Measurements from ENCODE around the gene USP44.

Gene USP44

DNA sequence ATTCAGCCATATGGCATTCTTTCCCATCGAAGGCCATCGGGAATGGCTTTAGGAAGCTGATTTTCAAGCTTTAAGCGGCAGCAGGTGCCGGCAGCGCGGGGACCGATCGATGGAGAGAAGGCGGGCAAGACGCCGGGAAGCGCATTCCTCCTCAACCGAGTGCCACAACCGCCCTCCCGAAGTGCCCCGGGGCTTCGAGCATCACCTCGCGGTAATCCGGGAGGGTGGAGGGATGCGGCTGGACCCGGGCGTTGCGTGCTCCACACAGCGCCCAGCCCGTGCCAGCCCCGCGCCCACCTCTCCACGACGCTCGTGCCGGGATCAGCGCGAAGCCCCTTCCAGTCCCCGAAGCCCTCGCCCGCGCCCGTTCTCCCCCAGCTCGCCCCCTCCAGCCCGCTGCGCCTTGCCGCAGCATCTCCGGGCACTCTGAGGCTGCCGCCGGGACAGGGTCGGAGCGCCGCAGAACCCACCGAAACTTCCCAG, 3.2 kb downstream of the USP44 start:
- peak; percentile 40 for DNase-seq

DNA sequence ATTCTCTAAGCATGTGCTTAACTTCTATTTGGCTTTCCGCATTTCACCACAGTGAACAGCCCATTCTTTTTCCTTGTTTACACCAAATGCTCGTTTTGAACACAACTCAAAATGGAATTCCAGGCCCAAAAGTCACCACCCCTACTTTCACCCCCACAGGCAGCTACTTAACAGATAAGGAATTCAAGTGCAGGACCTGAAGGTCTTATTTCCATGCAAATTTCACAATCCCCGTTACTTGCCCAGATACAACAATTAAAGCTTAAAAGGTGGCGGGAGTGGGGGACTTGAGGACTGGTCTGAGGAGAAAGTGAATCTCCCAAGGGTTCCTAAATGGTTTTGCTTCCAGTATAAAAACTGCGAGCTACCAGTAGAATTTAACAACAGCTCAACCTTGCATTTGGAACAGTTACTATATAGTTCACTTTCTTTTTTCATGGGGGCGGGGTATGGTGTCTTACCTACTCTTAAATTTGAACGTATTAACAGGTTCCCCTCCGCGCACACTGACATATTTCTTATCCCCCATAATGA, 3.7 kb downstream of the USP44 start:
- DNase-seq: peak; percentile 52

DNA sequence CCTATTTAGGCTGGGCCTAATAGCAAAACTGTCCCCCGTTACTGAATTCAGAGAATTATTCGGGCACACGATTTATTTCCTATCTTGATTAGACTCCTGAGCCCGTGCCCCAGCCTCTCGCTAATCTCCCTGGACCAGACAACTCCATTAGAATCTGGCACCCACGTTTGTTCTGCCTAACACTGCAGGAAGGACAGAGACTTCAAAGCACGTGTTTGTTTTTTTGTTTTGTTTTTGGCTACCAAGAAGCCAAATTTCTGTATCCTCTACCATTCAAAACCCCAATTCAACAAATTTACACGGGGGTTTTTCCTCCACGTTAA, 4.8 kb downstream of the USP44 start:
- DNase-seq: peak; percentile 53

DNA sequence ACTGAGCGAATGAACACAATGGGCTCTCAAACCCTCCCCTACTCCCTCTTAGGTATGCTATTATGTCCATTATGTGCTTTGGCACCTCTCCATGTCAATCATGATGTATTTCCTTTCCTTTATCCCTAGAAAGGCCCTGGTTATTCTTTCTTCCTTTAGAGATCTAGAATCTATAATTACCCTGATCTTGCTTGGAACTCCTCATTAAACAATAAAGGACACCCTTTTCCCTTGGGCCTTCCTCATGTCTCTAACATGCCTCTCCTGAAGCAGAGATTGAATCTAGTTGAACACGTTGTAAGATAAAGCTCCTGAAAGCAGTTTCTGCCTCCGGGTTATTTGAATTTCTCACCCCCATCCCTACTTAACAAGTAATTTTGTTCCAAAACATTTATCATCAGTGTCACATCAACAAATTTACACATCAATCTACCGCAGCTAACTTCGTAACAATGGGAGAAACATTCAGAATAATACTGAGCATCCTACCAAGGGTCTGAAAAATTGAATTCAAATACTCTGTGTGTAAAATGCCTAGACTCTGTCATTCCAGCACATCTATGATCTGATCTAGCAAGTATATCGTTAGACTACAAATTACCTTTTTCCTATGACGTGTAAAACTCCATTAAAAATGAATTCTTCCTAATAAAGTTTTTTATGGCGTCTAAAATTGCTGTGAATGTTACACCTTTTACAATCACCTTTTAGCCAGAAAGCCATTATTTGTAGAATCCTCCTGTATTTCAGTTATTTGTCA, 5.4 kb downstream of the USP44 start:
- DNase-seq: no peak

DNA sequence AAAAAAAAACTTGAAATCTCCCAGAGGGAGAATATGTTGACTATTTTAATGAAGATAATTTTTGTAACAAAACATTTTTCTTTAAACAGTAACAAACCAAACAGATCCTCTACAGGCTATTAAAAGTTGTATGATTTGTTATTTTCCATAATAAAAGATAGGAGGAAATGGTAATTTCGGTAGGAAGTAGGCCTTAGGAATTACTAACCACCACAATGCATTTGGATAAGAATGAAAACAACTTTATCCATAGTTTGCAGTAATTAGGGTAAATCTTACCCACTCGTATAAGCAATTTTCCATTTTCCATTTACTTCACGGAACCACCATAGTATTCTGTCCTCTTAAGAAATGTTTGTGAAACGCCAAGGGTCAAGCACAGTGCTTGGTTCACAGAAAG, 6.0 kb downstream of the USP44 start:
- DNase-seq: no peak

DNA sequence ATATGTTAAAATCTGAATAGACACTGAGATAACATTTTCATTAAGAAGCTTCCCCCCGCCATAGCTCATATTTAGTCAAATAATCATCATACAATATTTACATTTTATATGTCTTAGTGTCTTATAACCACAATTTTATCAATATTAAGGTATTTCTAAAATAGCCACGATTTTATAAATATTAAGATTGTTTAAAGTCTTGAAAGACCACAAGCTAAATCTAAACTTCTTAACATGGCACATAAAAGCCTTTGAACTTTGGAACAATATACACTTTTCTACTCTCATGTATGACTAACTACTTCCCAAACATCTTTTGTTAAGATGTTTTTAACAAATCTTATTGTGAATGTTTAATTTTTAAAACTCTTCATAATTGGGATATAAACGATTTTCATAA, 6.5 kb downstream of the USP44 start:
- DNase-seq: no peak

DNA sequence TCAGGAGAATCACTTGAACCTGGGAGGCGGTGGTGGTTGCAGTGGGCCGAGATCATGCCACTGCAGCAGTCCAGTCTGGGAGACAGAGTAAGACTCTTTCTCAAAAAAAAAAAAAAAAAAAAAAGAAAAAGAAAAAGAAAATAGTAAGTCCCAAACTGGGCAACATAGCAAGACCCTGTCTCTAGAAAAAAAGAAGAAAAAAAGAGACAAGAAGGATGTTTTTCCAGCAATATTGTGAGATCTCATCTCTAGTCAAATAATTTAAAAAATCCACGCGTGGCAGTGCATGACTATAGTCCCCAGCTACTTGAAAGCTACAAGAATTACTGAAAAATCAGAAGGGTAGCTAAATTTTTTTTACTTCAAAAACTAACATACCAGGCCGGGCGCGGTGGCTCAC, 8.0 kb downstream of the USP44 start:
- DNase-seq: no peak

DNA sequence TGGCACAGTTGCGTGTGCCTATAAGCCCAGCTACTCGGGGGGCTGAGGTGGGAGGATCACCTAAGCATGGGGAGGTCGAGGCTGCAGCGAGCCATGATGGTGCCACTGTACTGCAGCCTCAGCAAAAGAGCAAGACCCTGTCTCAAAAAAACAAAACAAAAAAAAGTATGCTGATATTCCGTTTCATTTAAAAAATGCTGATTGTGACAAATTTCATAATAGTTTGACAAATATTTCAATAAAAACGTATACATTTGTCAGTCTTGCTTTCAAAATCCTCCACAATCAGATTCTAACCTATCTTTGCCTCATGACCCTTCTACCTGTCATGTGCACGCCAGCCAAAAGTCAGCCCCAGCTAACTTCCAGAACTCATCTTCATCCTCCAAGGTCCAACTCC, 9.8 kb downstream of the USP44 start:
- no peak for DNase-seq

DNA sequence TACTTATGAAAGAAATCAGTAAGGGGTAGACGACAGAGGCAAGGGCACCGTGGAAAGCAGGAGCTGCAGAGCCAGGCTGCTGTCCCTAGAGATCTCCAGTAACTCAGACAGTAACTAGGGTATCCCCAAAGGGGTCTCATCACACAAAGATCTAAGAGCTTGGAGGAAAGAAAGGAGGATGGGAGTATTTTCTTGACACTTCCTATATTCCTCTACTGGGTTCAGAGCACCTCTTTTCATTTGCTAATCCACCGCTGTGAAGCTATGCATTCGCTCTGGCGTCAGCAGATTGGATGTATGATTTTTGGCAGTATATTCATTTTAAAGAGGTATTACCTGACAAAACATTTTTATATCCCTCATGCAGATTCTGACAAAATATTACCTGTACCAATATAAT, 12.6 kb downstream of the USP44 start:
- DNase-seq: no peak

DNA sequence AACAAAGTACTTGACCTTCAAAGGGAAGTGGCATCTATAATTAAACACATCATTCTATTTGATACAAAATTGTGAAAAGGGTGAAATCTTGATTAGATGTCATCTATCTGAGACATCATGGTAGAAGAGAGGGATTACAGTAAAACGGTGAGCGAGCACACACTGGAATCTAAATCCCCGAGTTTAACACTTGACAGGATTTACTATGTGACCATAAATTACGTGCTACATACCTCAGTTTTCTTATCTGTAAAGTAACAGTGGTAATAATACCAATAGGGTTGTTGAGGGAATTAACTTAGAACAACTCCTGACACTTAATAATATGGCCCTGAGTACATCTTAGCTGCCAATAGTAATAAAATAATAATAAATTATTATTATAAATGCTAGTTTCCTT, 13.3 kb downstream of the USP44 start:
- DNase-seq: no peak

DNA sequence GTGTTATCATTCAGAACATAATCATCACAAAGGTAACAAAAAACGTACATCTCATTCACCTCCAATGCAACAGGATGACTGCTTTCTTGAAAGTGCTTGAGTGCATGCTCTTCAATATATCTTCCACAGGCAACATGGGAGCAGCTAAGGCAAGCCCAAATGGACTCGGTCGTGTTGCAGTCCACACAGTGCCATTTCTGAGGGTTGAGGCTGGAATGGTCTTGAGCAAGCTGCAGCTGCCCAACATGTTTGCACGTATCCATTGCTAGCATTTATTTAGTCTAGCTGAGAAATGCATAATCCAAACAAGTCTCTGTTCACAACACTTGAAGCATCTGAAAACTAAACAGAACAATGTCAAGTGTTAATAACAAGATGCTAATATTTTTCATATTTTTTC, 17.3 kb downstream of the USP44 start:
- no peak for DNase-seq

DNA sequence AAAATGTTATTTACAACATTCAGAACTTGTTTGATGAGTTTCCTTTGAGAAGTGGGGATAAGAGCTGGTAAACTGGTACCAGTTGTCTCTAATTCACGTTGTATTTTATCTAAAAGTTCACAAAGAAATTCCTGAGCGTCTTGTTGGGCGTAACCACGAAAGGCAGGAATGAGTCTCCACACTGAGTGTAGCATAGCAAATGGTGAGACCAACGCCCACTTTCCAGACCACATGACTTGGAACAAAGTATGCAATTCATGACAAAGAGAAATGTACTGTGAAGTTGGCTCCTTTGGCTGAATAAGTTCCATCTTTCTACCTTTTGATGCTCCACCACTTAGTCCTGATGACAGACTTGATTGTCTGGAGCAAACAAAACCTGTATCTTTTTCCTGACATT, 18.4 kb downstream of the USP44 start:
- no peak for DNase-seq

DNA sequence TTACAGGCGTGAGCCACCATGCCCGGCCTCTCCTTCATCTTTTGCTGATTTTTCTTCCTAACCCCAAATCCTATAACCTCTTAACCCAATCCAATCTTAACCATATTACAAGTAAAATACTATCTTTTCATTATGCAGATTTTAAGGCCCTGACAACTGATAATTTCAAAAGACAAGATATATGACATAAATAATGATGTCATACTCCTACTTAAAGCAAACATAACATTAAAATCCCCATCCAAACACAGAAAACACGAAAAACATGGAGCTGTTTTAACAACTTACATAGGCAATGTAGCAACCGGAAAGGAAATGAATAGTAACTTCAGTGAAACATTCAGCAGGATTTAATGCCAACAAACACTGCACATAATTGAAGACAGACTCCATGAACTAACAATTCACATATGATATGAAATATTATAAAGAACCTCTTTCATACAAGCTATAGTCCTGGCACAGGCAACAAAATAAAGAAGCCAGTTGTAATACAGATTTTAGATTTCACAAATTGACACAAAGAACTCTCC, 21.5 kb downstream of the USP44 start:
- no peak for DNase-seq

DNA sequence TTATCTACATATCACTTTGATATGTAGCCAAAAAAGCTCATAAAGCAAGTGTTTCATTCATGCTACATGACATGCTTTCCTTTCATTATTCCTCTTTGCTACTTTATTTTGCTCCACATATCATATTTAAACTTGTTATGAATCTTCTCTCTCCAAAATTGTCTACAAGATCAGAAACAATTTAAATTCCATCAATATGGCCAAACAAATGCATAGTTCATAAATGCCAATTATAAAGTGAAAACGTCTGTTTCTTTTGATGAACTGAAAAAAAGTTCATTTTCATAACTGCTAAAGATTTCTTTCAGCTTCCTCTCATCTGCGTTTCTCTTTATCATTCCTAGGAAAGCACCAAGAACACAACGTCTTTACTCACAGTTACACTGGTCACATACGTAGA, 22.8 kb downstream of the USP44 start:
- DNase-seq: no peak

DNA sequence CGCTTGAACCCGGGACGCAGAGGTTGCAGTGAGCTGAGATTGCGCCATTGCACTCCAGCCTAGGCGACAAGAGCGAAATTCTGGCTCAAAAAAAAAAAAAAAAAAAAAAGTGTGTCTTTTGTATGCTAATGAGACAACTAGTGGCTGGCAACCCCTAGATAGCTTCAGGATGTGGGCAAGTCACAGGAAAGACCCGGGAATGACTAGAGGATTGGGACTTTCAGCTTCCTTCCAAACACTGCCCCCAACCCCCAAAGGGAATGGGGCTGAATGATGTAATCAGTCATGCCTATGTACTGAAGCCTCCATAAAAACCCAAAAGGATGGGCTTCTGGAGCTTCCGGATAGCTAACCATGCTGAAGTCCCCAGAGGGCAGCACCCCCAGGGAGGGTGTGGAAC, 28.6 kb downstream of the USP44 start:
- no peak for DNase-seq

DNA sequence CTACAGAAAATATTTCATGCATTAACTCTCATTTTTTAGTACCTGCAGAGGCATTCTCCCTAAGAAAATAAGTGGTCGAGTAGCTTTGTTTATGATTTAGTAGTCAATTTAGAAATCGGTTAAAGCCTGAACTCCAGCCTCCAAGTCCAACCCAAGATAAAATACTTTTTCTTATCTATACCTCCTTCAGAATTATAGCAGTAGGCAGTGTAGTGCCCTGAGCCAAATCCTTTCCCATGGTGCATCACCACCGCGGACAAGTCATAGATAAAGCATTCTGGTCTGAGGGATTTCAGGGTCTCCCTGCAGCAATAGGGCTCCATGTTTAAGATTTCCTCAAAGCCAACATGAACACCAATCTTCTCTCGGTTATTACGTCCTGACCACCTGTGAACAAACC, 30.5 kb downstream of the USP44 start:
- peak; percentile 59 for DNase-seq

DNA sequence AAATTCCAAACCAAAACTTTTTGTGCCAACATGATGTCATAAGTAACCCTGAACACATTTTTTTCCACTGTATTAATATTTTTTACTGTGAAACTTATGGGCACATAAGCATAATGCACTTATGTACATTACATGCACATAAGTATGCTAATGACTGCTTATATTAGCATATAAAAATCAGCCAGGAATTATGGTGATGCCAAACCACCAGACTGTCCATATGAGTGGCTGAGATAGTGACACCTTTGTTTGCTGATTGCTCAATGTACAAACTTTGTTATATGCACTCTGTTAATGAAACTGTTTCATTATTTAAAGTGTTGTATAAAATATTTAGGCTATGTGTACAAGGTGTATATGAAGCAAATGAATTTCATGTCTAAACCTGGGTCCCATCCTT, 32.3 kb downstream of the USP44 start:
- peak; percentile 13 for DNase-seq

DNA sequence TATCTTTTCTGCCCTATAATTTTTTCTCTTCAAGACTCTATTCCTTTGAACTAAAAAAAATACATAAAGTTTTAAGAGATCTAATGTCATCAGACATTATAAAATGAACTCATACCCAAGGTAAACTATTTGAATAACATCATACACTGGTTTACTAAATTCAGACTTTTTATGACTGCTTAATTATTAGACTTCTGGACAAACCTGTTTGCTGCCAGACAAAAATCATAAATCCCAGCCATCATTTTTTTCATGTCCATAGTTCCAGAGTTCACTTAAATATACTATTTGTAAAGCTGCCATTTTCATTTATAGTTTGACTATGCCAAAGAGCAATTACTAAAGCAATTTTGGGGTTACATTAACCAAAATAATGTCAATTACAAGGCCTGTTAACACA, 34.0 kb downstream of the USP44 start:
- no peak for DNase-seq

DNA sequence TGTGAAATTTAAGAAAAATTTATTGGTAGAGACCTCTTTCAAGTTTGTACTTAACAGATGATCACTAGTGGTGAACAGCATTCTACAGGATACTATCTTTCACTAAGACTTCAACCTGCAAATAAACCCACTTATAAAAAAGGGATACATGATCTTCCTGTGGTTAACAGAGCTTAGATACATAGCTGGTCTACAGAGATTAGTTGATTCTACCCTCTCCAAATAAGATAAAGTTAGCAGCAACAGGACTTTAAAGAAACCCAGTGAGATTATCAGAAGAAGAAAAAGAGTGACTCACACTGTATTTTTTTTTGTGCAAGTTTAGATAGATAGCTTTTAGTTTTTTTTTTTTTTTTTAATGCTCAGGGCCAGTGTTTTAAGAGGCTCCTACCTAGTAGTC, 34.5 kb downstream of the USP44 start:
- DNase-seq: peak; percentile 90

DNA sequence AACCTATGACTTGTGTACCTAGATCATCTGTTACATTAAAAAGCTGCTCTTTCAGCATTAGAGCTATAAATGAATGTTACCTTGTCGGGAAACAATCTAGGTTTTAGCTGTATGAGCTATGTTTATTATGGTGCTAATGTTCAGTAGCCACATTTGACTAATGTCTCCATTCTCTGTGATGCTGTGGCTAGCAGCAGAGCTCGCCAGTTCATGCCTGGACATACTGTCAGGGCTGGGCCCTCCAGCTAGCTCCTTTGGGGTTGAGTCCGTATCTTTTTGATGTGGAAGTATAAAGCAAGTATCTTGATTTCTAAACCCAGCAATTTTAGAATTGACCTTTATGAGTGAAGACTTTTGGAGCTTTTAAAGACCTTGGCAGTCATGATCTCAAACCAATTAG, 36.1 kb downstream of the USP44 start:
- DNase-seq: no peak

DNA sequence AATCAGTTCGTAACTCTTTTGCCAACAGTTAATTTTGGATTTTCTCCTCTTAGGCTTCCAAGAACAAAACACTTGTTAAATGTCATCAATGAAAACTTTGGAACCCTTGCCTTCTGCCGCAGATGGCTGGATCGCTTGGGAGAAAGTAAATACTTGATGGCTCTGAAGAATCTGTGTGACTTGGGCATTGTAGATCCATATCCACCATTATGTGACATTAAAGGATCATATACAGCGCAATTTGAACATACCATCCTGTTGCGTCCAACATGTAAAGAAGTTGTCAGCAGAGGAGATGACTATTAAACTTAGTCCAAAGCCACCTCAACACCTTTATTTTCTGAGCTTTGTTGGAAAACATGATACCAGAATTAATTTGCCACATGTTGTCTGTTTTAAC, 37.7 kb downstream of the USP44 start:
- DNase-seq: no peak

DNA sequence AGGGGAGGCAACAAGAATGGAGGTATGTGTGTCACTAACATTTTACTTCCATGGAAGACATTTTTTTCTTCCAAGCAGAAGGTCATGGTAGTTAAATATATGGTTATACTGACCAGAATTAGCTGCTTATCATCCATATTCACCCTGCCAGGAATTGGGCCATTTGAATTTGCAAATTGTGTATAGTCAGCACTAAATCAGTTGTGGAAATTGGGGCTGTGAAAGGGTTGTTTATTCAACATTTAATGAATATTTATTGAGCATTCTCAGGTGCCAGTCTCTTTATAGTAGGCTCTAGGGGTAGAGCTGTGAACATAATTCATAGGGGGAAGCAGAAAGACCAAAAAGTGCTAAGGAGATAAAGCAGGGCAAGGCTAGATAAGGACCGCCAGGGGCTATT, 39.3 kb downstream of the USP44 start:
- DNase-seq: no peak

DNA sequence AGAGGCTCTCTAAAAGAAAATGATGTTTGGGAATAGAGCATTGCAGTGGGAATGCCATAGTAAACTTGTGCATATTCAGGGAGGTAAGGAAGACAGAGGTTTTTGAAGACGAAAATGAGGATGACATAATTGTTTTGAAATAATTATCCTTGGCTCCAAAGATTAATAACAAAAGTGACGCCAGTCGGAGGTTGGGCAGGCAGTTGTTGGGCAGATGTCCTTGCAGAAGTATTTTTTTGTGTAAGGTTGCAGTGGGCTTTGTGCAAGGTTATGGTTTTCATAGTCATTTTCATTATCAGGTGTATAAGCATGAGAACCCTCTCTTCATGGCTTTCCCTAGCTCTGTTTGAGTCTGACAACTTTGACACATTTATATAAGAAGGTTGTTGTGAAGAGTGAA, 42.0 kb downstream of the USP44 start:
- DNase-seq: no peak

DNA sequence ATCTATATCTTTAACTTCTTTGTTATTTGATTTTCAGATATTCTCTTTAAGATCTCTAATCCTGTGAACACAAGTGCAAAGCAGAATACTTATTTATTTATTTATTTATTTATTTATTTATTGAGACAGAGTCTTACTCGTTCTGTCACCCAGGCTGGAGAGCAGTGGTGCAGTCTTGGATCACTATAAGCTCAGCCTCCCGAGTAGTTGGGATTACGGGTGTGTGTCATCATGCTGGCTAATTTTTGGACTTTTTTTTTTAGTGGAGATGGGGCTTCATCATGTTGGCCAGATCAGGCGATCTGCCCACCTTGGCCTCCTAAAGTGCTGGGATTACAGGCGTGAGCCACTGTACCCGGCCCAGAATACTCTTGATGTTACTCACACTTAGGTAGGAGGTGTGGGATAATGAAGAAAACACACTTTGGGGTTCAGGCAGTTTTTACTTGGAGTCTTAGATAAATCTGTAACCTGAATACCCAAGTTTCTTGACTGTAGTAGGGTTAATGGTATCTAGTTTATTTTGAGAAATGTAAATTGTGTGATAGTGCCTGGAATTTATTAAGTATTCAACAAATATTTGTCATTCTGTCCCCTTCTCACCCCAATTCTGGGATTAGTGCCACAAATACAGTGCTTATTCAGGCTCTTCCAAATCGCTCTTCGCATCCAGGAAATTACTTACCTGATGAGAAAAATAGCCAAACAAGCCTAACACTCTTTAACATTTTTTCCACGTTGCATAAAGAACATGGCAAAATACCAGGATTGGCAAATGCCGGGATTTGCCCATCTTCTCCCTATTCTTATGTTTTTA, 44.4 kb downstream of the USP44 start:
- DNase-seq: no peak

Data from OCI-M1 (cell line).